T follicular helper cell (primary cell): ENCODE measurements around the gene APOBEC3C.
"Not testable (repeated sequence)": the region's sequence is repeated elsewhere in the genome, so short reads cannot be mapped to it uniquely, and the experiment has no call there.

ENCODE experiments used
- DNase-seq: peaks from one replicate; pipeline ENCODE4 v3.0.0-alpha.2; 2020; ENCODE audit warnings: low read depth

APOBEC3C gene

GRCh38 chr22:38981992-38982927, 31.8 kb upstream of the APOBEC3C start, which contains the start of gene APOBEC3B:
APOBEC3B (plus strand) TSS chr22:38982347; CDS start chr22:38982454, 107 bp downstream.
- DNase-seq = peak; percentile 26

GRCh38 chr22:38984224-38984623, 29.8 kb upstream of the APOBEC3C start:
- DNase-seq = no peak

DNA sequence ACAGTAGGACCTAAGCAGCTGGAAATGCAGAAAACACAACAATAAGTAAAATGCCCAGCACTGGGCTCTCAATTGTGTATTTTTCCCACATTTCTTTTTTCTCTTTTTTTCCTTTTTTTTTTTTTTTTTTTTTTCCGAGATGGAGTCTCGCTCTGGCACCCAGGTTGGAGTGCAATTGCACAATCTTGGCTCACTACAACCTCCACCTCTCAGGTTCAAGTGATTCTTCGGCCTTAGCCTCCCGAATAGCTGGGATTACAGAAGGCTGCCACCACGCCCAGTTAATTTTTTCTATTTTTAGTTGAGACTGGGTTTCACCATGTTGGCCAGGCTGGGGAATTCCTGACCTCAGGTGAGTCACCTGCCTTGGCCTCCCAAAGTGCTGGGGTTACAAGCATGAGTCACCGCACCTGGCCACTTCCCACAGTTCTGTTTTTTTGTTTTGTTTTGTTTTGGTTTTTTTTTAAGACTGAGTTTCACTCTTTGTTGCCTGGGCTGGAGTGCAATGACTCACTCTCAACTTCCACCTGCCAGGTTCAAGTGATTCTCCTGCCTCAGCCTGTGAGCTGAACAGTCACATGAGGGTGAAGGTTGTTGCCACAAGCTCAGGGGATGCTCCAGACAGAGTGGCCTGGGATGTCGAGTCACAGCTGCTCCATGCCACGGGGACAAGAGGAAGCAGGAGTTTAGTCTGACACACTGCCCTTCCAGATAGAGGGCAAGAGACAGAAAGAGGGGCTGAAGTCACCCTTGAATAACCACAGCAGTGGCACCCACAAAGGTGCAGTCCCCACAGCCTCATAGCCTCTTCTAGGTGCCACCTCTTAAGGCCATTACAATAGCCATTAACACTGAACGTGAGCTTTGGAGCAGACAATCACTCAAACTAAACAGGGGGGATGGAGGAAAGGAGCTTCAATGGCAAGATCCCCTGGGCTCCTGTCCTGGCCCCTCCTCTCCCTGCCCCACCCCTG, 29.0 kb upstream of the APOBEC3C start:
- DNase-seq = peak; percentile 65

GRCh38 chr22:38986629-38987028, 27.4 kb upstream of the APOBEC3C start:
- no peak for DNase-seq

DNA sequence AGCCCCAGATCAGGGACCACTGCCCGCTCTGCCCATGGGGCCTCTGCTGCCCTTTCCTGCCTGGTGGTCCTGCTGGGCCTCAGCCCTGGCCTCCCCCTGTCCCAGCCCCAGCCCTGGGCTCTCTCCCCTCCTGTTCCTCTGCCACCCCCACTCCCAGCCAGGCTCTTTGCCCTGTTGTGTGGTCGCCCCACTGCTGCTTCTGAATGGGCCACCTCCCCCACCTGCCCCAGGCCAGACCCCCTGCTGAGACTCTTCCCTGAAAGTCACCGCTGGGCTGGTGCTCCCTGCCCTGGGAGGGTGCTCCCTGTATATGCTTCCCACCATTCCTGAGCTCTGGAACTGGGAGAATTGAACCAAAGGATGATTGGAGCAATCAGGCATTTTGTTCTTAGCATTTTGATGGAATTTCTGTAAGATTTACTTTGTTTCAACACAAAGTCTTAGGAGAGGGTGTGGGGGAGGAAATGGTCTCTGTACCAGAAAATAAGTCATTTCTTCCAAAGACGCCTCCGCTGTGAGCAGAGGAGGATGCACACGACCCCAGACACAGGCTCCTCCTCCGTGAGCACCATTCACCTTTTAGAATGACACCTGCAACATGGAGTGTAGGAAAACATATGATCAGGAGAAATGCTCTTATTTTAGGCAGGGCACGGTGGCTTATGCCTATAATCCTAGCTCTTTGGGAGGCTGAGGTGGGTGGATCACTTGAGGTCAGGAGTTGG, 26.7 kb upstream of the APOBEC3C start:
- DNase-seq = no peak

- no peak for DNase-seq
Observed at GRCh38 chr22:38989466-38989865, 24.6 kb upstream of the APOBEC3C start.

DNA sequence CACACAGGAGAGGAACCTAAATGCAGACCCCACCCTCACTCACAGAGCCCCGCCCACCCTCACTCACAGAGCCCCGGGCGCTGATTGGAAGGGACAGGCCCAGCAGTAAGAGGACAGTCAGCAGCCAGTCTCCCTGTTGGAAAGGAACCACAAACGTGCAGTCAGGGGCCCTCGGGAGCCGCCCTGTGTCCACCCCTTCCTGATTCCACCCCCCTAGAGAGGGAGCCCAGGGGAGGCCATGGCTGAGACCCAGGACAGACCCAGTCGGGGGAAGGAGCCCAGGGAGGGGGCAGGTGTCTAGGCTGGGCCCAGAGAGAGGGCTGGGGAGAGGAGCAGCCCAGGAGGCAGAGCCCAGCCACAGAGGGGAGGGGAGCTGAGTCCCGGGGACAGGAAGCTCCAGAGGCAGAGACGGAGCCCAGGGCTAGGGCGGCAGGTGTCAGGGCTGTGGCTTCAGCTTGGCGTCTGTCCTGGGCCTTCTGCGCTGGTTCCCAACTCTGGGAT, 21.1 kb upstream of the APOBEC3C start:
- DNase-seq = not testable (repeated sequence)

DNA sequence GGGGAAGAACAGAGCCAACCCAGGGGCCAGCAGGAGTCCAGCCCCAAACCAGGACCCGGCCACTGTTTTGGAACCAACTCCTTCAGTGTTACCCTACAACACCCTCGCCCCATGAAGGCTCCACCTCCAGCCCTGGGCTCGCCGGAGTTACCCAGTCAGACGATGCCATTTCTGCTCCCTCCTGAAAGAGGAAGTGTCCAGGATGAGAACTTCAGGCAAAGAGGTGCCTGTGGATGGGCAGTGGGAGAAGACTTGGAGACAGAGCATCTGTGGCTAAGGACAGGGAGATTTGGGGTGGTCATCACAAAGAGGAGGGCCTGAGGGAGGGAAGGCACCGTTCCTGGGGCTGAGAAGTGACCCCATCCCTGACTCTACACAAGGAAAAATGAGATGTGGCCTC, 18.0 kb upstream of the APOBEC3C start:
- DNase-seq = no peak

- DNase-seq = no peak
Observed at GRCh38 chr22:38997518-38997917, 16.5 kb upstream of the APOBEC3C start.

DNA sequence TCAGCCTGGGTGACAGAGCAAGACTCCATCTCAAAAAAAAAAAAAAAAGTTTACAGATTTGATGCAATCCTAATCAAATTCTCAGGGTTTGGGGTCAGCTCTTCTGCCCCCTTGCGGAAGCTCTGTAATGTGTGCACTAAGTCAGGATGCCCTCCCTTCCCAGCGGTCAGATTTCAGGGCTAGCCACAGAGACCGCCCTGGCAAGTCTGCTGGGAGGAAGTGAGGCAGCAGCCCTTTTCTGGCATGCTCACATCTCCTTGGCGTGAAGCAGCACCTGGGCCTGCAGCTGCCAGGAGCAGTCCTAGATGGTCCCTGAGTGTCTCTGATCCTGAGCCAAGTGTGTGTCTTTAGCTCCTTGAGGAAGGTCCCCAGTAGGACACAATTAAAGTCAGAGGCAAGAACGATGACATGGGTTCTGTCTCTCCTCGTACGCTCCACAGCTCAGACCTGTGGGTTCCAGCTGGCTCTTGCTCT, 10.9 kb upstream of the APOBEC3C start:
- peak; percentile 46 for DNase-seq

DNA sequence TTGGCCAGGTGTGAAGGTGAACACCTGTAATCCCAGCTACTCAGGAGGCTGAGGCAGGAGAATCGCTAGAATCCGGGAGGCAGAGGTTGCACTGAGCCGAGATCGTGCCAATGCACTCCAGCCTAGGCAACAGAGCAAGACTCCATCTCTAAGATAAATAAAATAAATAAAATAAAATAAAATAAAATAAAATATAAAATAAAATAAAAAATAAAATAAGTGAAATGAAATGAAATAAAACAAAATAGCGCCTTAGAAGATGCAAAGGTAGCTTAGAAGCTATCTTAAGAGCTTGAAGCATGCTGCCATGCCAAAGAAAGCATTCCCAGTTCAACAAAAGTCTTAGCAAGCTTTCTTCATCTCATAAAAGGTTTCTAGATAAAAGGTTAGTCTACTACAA, 6.9 kb upstream of the APOBEC3C start:
- DNase-seq = no peak

DNA sequence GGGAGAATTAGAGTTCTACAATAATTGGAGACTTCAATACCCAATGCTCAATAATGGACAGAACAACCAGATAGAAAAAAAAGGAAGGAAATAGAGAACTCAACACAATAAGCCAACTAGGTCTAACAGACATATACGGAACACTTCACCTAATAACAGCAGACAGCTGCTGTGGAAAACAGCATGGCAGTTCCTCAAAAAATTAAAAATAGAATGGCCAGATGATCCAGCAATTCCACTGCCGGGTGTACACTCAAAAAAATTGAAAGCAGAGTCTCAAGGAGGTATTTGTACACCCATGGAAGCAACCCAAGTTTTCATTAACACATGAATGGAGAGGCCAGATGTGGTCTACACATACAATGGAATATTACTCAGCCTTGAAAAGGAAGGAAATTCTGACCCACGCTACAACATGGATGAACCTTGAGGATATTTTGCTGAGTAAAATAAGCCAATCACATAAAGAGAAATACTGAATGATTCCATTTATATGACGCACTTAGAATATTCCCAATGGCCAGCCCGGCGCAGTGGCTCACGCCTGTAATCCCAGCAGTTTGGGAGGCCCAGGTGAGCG, 5.7 kb upstream of the APOBEC3C start:
- not testable (repeated sequence) for DNase-seq

DNA sequence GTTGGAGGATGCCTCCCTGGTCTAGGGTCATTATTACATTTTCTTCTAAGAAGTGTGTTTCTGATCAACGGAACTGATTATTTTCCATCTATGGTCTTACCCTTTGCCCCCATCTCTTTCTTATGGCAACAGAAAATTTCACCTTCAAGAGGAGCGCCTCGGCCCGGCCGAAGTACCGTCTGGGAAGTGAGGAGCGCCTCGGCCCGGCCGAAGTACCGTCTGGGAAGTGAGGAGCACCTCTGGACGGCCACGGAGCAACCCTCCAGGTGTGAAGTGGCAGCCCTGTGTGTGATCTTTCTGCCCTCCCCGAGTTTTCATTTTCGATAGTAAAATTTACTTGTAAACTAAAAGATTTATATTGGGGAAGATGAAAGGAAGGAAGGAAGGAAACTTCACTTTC, 3.1 kb upstream of the APOBEC3C start:
- no peak for DNase-seq

DNA sequence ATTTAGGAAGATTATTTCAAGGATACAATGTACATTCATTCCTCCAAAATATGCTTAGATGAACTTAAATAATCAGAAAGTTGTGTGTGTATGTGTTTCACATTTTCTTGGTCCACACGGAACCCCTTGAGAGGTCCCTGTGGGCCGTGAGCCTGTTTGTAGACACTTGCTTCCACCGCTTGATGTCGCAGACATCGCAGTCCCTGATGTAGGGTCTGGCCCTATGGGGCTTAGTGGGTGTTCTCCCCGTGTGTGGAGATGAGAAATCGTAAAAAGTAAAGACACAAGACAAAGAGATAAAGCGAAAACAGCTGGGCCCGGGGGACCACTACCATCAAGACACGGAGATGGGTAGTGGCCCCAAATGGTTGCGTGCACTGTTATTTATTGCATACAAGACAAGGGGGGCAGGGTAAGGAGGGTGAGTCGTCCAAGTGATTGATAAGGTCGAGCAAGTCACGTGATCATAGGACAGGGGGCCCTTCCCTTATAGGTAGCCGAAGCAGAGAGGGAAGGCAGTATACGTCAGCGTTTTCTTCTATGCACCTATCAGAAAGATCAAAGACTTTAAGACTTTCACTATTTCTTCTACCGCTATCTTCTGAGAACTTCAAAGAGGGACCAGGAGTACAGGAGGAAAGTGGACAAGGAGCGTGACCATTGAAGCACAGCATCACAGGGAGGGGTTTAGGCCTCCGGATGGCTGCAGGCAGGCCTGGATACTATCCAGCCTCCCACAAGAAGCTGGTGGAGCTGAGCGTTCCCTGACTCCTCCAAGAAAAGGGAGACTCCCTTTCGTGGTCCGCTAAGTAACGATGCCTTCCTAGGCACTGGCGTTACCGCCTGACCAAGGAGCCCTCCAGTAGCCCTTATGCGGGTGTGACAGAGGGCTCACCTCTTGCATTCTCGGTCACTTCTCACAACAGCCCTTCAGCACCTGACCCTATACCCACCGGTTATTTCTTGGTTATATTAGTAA, 1.2 kb upstream of the APOBEC3C start:
- no peak for DNase-seq

- not testable (repeated sequence) for DNase-seq
Observed at GRCh38 chr22:39013561-39013941, 506 bp upstream of the APOBEC3C start.

GRCh38 chr22:39014723-39015121, 665 bp downstream of the APOBEC3C start:
- not testable (repeated sequence) for DNase-seq

- DNase-seq = no peak
Observed at GRCh38 chr22:39016592-39016991, 2.5 kb downstream of the APOBEC3C start.

GRCh38 chr22:39017596-39018365, 3.7 kb downstream of the APOBEC3C start:
- DNase-seq = no peak
